Endothelial cell (in vitro differentiated cells): ENCODE measurements around the gene KIF26A. TPM values are rescaled to one million over a fixed set of nuclear protein-coding genes. Genes with fewer than 3 reads are reported as not detected.

Source experiments
- DNase-seq: peaks from one replicate; pipeline ENCODE4 v3.0.0; 2021; ENCODE audit warnings: low spot score
- H3K27ac Mint-ChIP-seq: one replicate; pipeline ENCODE4 v1.8.0; 2021; ENCODE audit warnings: mixed read lengths, inconsistent platforms; ENCODE audit not compliant: unreplicated experiment
- H3K27me3 Mint-ChIP-seq: one replicate; pipeline ENCODE4 v1.8.0; 2021; ENCODE audit warnings: mild to moderate bottlenecking, moderate library complexity, mixed read lengths, inconsistent platforms; ENCODE audit not compliant: unreplicated experiment
- H3K36me3 Mint-ChIP-seq: one replicate; pipeline ENCODE4 v1.8.0; 2021; ENCODE audit warnings: mild to moderate bottlenecking, low read depth, mixed read lengths, inconsistent platforms; ENCODE audit not compliant: unreplicated experiment
- H3K4me1 Mint-ChIP-seq: one replicate; pipeline ENCODE4 v1.8.0; 2021; ENCODE audit warnings: mild to moderate bottlenecking, mixed read lengths, inconsistent platforms; ENCODE audit not compliant: unreplicated experiment
- H3K4me3 Mint-ChIP-seq: one replicate; pipeline ENCODE4 v1.8.0; 2021; ENCODE audit warnings: mild to moderate bottlenecking, mixed read lengths, inconsistent platforms; ENCODE audit not compliant: unreplicated experiment
- H3K9me3 Mint-ChIP-seq: one replicate; pipeline ENCODE4 v1.8.0; 2021; ENCODE audit warnings: mixed read lengths, inconsistent platforms; ENCODE audit not compliant: unreplicated experiment
- total RNA-seq: library from RNA; stranded (reverse); fragmentation: NEBNext Ultra II Directional; extraction: Animal tissue kit (Norgen Biotek cat#: 25700); gene quantifications from one replicate; pipeline ENCODE4 v1.2.1, GENCODE V29; 2021; ENCODE audit not compliant: unreplicated experiment
- TF ChIP-seq, protein P1 (sequence below): fragments of 200-600 bp; sonication (generic); IDR thresholded peaks from one replicate; pipeline ENCODE4 v1.5.0; 2021; ENCODE audit warnings: antibody characterized with exemption; ENCODE audit not compliant: unreplicated experiment

Gene KIF26A
- total RNA-seq, 1 donor from 2014 or later = 96.9 TPM

DNA sequence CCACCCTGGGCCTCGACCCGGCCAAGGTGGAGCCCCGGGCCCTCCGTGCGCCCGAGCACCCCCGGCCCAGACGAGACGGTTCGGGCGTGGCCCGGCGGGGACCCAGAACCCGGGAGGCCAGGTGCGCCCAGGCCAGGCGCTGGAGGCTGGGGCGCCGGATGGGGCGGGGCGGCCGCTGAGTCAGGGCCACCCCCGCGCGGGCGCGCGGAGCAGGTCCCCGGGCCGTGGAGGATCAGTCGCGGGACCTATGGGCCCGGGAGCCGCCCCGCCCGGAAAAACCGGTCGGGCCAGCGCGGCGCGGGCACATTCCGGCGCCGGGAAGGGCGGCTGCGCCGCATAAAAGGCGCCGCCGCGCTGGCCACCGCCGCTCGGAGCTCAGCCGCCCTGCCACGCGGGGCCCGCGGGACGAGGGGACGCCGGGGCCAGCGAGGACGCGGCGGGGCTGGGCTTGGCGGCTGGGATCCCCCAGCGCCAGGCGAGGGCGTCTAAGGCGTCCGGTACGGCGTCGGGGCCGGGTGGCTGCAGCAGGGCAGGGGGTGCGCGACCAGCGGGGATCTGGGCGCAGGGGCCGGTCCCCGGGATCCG, 21.5 kb upstream of the KIF26A start:
- DNase-seq = no peak
- TF ChIP-seq, protein P1, sequence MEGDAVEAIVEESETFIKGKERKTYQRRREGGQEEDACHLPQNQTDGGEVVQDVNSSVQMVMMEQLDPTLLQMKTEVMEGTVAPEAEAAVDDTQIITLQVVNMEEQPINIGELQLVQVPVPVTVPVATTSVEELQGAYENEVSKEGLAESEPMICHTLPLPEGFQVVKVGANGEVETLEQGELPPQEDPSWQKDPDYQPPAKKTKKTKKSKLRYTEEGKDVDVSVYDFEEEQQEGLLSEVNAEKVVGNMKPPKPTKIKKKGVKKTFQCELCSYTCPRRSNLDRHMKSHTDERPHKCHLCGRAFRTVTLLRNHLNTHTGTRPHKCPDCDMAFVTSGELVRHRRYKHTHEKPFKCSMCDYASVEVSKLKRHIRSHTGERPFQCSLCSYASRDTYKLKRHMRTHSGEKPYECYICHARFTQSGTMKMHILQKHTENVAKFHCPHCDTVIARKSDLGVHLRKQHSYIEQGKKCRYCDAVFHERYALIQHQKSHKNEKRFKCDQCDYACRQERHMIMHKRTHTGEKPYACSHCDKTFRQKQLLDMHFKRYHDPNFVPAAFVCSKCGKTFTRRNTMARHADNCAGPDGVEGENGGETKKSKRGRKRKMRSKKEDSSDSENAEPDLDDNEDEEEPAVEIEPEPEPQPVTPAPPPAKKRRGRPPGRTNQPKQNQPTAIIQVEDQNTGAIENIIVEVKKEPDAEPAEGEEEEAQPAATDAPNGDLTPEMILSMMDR = no peak
- H3K36me3 Mint-ChIP-seq = no peaks in the 10 kb centered on the region
- no peak overlapping the region for H3K4me3 Mint-ChIP-seq
- H3K4me1 Mint-ChIP-seq = no peaks in the 10 kb centered on the region
- H3K27ac Mint-ChIP-seq = no peak overlapping the region
- H3K9me3 Mint-ChIP-seq = no peaks in the 10 kb centered on the region
- H3K27me3 Mint-ChIP-seq = peaks cover 30% of the 10 kb centered on the region

DNA sequence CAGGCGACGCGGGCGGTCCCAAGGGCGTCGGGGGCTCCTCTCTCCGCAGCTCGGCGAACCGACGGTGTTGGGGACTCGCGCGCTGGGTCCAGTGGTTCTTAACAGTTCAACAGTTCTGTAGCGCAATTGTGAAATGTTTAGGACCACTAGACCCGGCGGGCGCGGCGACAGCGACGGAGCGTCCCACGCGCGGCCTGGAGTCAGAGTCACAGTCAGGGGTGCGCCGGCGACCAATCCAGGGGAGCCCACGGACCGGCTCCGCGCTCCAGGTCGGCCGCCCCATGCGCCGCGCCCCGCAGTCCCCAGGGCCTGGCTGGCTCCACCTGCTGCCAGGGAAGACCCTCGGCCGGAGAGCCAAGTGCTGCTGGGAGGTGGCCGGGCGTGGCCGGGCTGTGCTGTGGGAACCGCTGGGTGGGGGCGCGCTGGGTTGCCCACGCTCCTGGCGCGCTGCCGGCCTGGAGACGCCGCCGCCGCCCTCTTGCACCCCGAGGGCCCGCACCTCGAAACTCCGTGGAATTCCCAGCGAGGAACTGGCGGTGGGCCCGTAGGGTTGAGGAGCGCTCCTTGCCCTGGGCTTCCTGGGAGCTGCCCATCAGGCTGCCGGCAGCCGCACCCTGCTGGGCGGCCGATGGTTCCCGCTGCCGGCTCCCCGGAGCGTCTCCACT, 20.9 kb upstream of the KIF26A start:
- Mint-ChIP-seq H3K9me3 (no peaks in the 10 kb centered on the region), H3K27me3 (peaks cover 30% of the 10 kb centered on the region), H3K4me3 (no peak overlapping the region), H3K27ac (no peak overlapping the region), H3K36me3 (no peaks in the 10 kb centered on the region), H3K4me1 (no peaks in the 10 kb centered on the region)
- TF ChIP-seq, protein P1 = no peak
- no peak for DNase-seq

DNA sequence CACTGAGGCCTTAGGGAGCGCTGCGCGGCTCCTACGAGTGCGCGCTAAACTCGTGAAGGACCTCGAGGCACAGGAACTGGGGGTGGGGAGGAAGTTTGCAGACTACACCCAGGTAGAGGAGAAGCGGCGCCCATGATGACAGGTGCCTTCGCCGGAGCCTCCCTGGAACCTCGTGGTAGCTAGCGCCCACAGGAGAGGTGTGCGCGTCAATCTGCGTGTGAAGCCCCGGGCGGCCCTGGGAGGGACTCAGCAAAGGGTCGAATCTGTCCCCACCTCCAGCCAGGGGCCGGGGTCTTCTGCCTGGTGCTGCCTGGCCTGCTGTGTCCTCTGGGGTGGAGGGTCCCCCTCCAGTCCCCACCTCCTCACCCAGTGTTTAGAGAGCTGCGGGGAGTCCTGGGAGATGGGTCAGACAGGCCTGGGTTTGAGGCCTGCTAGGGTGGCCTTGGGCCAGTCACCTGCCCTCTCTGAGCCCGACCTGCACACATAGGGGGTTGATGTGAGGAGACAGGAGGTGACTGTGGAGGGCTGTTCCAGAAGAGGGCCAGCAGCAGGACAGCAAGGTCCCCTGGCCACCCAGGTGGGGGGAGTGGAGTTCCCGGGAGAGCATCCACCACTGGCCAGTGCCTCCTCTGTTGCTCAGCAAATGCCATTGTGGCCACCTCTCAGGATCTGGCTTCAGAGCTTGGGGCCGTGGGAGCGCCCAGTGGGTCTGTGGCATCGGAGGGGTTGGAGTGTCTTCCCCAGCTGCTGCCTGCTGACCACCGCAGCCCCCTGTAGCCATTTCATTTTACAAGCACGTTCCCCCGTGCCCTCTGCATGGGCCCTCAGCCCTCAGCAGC, 20.2 kb upstream of the KIF26A start:
- Mint-ChIP-seq H3K4me3 (no peak overlapping the region), H3K36me3 (no peaks in the 10 kb centered on the region), H3K9me3 (no peaks in the 10 kb centered on the region), H3K27me3 (peaks cover 30% of the 10 kb centered on the region), H3K4me1 (no peaks in the 10 kb centered on the region), H3K27ac (no peak overlapping the region)
- no peak for DNase-seq
- TF ChIP-seq, protein P1 = no peak

DNA sequence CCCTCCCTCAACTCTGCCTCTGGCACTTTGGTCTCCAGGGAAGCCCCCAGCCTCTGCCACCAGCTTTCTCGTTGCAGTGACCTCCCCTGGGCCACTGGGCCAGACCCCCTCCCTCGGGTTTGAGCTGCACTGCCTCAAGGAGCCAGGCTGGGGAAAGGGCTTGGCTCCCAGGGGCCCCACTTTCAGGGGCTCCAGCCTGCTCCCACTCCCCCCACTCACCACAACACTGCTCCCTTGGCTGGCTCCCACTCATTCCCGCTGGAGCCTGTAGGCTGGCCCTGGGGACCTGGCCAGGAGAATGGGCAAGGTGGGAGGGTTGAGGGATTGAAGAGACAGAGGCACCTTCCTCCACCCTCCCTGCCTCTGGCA, 19.3 kb upstream of the KIF26A start:
- Mint-ChIP-seq H3K4me1 (no peaks in the 10 kb centered on the region), H3K36me3 (no peaks in the 10 kb centered on the region), H3K27ac (no peak overlapping the region), H3K27me3 (peaks cover 30% of the 10 kb centered on the region), H3K9me3 (no peaks in the 10 kb centered on the region), H3K4me3 (no peak overlapping the region)
- no peak for DNase-seq
- TF ChIP-seq, protein P1 = no peak
